ENCODE results near the gene CLEC4G. TPM values are rescaled to one million over a fixed set of nuclear protein-coding genes. Genes with fewer than 3 reads are reported as not detected.

CLEC4G gene
- total and polyA plus RNA-seq, 9 of the 15 experiments (the other 6 are each of a cell fraction or from before 2014, with no cell fraction given): not detected

DNA sequence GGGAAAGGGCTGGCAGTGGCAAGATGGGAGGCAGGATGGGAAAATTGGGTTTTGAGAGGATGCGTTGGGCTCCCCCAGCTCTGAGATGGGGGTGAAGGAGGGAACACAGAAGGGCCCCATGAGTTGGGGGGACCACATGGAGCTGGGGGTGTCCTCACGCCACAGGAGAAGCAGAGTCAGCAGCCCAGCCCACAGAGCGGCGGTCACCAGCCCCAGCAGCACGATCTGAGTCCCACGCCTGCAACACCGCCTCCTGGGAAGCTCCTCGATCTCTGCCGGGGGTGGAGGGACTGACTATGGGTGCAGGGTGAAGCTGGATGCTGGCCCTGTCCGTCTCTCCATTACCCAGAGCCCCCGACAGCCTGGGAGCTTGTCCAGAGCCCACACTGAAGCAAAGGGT, 33.3 kb downstream of the CLEC4G start:
- Histone ChIP-seq H3K4me1 (replicated peaks in 1 of 2; ENCODE audit: control insufficient read depth in 2 of 2, insufficient read depth in 2 of 2, low read length in 2 of 2) (peaks cover 2 to 8% of the 10 kb centered on the region in 2 experiments; a peak in 4 of 5 replicates), H4K20me1 (replicated peaks; ENCODE audit: control insufficient read depth, insufficient read depth, low read length) (no peaks in the 10 kb centered on the region; the same call in 1 of the 2 replicates), H3K27me3 (ENCODE audit: control insufficient read depth in 2 of 2, insufficient read depth in 2 of 2, low read length in 2 of 2) (peaks cover 13 to 58% of the 10 kb centered on the region in 2 experiments; a peak in 4 of 5 replicates), H3K9me3 (replicated peaks; ENCODE audit: control insufficient read depth, insufficient read depth, low read depth, low read length) (no peaks in the 10 kb centered on the region), H3K9me1 (ENCODE audit: control insufficient read depth, insufficient read depth, low read length) (no peaks in the 10 kb centered on the region), H3K4me2 (ENCODE audit: insufficient read depth, low read length) (no peak overlapping the region), H3K27ac (ENCODE audit: extremely low read depth, low read depth, low read length) (no peak overlapping the region), H2AFZ (ENCODE audit: low read depth, low read length) (no peak overlapping the region), H3K9ac (ENCODE audit: insufficient read depth in 1 of 2, low read depth in 2 of 2, low read length in 2 of 2) (peak overlapping the region in 1 of 2 experiments; percentile 58; a peak in 1 of 4 replicates), H3K36me3 (ENCODE audit: control insufficient read depth, insufficient read depth, low read length) (no peaks in the 10 kb centered on the region), H3K79me2 (ENCODE audit: control insufficient read depth, insufficient read depth, low read length) (no peaks in the 10 kb centered on the region), H3K4me3 (no peak overlapping the region)
- peak; percentile 48 for ATAC-seq
- BruUV-seq (replicated peaks): no TSS peak
- intact Hi-C loops (cut with micrococcal nuclease): no loop called here
- no peak for FAIRE-seq
- in situ Hi-C loops (cut with MboI): no loop called here
- CTCF ChIA-PET (ENCODE audit: low intra/inter-chr PET ratio): no interaction called here
- DNase-seq (ENCODE audit: extremely low read depth in 1 of 4, low spot score in 3 of 4): no peak
- POLR2A ChIA-PET: interaction anchor here (0.6 to 1.8 kb wide), 4 partner anchors 10 to 201 kb away, joined by 3 to 4 read pairs (median 3); a partner anchor contains a TSS
- WGBS (ENCODE audit: insufficient coverage, low coverage, missing lambda C conversion rate): 2% methylated on average over 10 of the region's 11 CpGs
- no peak for TF ChIP-seq KAT8 (IDR thresholded peaks at IDR 0.05; ENCODE audit: low read depth)
- TF ChIP-seq AFF1 (IDR thresholded peaks at IDR 0.05; ENCODE audit: low read depth in 1 of 2, partially characterized antibody in 2 of 2): no peak
- no peak for TF ChIP-seq ZKSCAN1 (IDR thresholded peaks at IDR 0.05; ENCODE audit: low read depth, low read length)
- no peak for TF ChIP-seq ZFP30 (CRISPR knock-in tag; IDR thresholded peaks at IDR 0.05; ENCODE audit: borderline replicate concordance)
- no peak for TF ChIP-seq STAT5A (IDR thresholded peaks at IDR 0.05; ENCODE audit: borderline replicate concordance, low read length)
- TF ChIP-seq CEBPB (tag; IDR thresholded peaks at IDR 0.05): no peak
- no peak for TF ChIP-seq LARP7 (IDR thresholded peaks at IDR 0.05)
- no peak for TF ChIP-seq RUNX1 (IDR thresholded peaks at IDR 0.05; ENCODE audit: low read depth)
- no peak for TF ChIP-seq FOXP1 (CRISPR knock-in tag; IDR thresholded peaks at IDR 0.05)
- TF ChIP-seq, protein P1, sequence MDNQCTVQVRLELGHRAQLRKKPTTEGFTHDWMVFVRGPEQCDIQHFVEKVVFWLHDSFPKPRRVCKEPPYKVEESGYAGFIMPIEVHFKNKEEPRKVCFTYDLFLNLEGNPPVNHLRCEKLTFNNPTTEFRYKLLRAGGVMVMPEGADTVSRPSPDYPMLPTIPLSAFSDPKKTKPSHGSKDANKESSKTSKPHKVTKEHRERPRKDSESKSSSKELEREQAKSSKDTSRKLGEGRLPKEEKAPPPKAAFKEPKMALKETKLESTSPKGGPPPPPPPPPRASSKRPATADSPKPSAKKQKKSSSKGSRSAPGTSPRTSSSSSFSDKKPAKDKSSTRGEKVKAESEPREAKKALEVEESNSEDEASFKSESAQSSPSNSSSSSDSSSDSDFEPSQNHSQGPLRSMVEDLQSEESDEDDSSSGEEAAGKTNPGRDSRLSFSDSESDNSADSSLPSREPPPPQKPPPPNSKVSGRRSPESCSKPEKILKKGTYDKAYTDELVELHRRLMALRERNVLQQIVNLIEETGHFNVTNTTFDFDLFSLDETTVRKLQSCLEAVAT (IDR thresholded peaks at IDR 0.05): no peak
- TF ChIP-seq, protein P2, sequence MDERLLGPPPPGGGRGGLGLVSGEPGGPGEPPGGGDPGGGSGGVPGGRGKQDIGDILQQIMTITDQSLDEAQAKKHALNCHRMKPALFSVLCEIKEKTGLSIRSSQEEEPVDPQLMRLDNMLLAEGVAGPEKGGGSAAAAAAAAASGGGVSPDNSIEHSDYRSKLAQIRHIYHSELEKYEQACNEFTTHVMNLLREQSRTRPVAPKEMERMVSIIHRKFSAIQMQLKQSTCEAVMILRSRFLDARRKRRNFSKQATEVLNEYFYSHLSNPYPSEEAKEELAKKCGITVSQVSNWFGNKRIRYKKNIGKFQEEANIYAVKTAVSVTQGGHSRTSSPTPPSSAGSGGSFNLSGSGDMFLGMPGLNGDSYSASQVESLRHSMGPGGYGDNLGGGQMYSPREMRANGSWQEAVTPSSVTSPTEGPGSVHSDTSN (CRISPR knock-in tag; IDR thresholded peaks at IDR 0.05; ENCODE audit: low read depth): no peak
- TF ChIP-seq, protein P2 (tag; conservative IDR thresholded peaks at IDR 0.05; ENCODE audit: low read depth): no peak
- no peak for TF ChIP-seq XRCC4 (IDR thresholded peaks at IDR 0.05; ENCODE audit: extremely low read depth, insufficient read depth, insufficient read length)
